ENCODE results near the gene ARHGAP28. TPM values are rescaled to one million over a fixed set of nuclear protein-coding genes. Genes with fewer than 3 reads are reported as not detected.

ARHGAP28 gene
- total and polyA plus RNA-seq, 12 donors = 0.35 to 5.3 (median 2.2) TPM

- intact Hi-C loops (cut with DNase I) = loop anchor here in 3 of 10 donors (2.0 to 10.0 kb wide), 5 partner anchors 27 to 175 kb away; no protein-coding TSS in a partner anchor
These were observed 9.4 kb upstream of the ARHGAP28 start for GRCh38 chr18:6719910-6720683.

DNA sequence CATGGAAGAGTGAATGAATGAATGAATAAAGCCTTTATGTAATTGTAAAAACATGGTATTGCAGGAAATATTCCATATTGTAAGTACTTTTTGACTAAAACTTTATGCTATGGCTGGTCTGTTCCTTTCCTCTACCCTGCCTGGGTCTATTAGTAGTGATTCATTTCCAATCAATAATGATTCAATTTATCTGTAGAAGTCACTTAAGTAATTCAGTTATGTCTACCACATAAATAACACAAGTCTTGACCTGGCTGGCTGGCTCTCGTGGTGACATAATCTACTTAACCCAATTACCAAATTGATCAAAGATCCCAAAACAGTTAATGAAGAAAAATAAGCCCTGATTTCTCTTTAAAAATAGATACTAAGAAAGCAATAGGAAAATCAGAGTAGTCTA is 7.8 kb upstream of the ARHGAP28 start:
- Histone ChIP-seq H3K9me3 (no peaks in the 10 kb centered on the region), H3K27ac (no peak overlapping the region), H3K36me3 (no peaks in the 10 kb centered on the region), H3K4me3 (no peak overlapping the region), H3K4me1 (peaks cover 0 to 4% (median 0%) of the 10 kb centered on the region in 9 donors), H3K27me3 (no peaks in the 10 kb centered on the region)
- DNase-seq (no peak), ATAC-seq (no peak)
- intact Hi-C loops (cut with DNase I) = loop anchor here in 3 of 10 donors (2.0 to 10.0 kb wide), 5 partner anchors 29 to 177 kb away; no protein-coding TSS in a partner anchor
- TF ChIP-seq, protein P1, sequence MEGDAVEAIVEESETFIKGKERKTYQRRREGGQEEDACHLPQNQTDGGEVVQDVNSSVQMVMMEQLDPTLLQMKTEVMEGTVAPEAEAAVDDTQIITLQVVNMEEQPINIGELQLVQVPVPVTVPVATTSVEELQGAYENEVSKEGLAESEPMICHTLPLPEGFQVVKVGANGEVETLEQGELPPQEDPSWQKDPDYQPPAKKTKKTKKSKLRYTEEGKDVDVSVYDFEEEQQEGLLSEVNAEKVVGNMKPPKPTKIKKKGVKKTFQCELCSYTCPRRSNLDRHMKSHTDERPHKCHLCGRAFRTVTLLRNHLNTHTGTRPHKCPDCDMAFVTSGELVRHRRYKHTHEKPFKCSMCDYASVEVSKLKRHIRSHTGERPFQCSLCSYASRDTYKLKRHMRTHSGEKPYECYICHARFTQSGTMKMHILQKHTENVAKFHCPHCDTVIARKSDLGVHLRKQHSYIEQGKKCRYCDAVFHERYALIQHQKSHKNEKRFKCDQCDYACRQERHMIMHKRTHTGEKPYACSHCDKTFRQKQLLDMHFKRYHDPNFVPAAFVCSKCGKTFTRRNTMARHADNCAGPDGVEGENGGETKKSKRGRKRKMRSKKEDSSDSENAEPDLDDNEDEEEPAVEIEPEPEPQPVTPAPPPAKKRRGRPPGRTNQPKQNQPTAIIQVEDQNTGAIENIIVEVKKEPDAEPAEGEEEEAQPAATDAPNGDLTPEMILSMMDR (IDR thresholded peaks at IDR 0.05) = no peak
- WGBS, 2 donors = 92 to 97% methylated on average over 1 of the region's 1 CpG

More at GRCh38 chr18:6719910-6720683, 9.4 kb upstream of the ARHGAP28 start:
- ATAC-seq (no peak), DNase-seq (no peak)
- Histone ChIP-seq H3K4me1 (peaks cover 0 to 4% (median 0%) of the 10 kb centered on the region in 9 donors), H3K9me3 (no peaks in the 10 kb centered on the region), H3K36me3 (no peaks in the 10 kb centered on the region), H3K27me3 (no peaks in the 10 kb centered on the region), H3K27ac (no peak overlapping the region), H3K4me3 (no peak overlapping the region)
- 39 to 100% methylated on average over 1 of the region's 1 CpG for WGBS, 2 donors
- TF ChIP-seq, protein P1 (IDR thresholded peaks at IDR 0.05) = no peak

DNA sequence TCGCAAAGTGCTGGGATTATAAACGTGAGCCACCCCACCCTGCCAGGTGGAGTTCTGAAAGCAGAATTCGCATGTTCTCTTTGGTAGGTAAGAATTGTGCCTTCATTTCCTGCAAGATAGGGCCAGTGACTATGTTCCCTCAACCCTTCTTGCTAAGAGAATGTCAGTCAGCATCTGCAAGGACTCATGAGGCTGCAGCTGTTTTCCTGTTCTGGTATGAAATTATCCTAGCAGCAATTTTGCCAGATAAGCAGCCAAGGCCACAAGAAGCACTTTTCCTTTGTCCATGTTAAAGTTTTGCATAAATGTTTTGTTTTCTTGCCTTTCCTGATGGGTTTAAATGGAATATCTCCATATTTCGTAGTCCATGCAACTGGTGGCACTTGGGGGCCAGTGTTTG is 6.8 kb upstream of the ARHGAP28 start:
- DNase-seq (no peak), ATAC-seq (peak in 2 of 8 donors; percentile 37 to 62)
- Histone ChIP-seq H3K27me3 (no peaks in the 10 kb centered on the region), H3K36me3 (no peaks in the 10 kb centered on the region), H3K27ac (peak overlapping the region in 2 of 10 donors; percentile 17 to 29), H3K4me1 (peaks cover 0 to 4% (median 0%) of the 10 kb centered on the region in 9 donors), H3K9me3 (no peaks in the 10 kb centered on the region), H3K4me3 (no peak overlapping the region)
- intact Hi-C loops (cut with DNase I) = loop anchor here in 2 of 10 donors (10.0 kb wide), 4 partner anchors 58 to 178 kb away; no protein-coding TSS in a partner anchor
- TF ChIP-seq, protein P1 (IDR thresholded peaks at IDR 0.05) = no peak
- WGBS, 2 donors = 68 to 78% methylated on average over 4 of the region's 4 CpGs

DNA sequence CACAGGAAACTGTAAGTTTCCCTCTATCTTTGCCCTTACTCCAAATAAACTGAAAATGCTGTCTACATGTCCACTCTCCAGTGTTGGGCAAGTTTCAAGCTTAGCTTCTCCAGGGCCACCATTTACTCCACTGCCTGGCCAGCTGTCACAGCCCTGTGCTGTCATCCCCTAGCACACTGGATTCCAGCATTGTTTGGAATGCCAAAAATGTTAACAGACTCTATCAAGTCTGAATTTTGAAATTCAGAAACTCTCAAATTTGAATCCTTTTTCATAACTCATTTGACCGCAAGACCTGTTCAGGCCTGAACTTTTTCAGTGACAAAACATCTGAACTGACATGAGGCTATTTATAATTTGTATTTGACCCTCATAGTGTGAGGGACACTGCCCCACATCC is 5.2 kb upstream of the ARHGAP28 start:
- Histone ChIP-seq H3K36me3 (no peaks in the 10 kb centered on the region), H3K9me3 (no peaks in the 10 kb centered on the region), H3K4me3 (no peak overlapping the region), H3K27me3 (no peaks in the 10 kb centered on the region), H3K27ac (no peak overlapping the region), H3K4me1 (peaks cover 0 to 10% (median 0%) of the 10 kb centered on the region in 9 donors)
- ATAC-seq (no peak), DNase-seq (no peak)
- TF ChIP-seq, protein P1 (IDR thresholded peaks at IDR 0.05) = no peak
- intact Hi-C loops (cut with DNase I) = loop anchor here in 2 of 10 donors (10.0 kb wide), 4 partner anchors 60 to 180 kb away; no protein-coding TSS in a partner anchor
- 90 to 93% methylated on average over 1 of the region's 1 CpG for WGBS, 2 donors
